HG02642 (cell line): ENCODE measurements around the gene TGFB2.

ENCODE experiments used
- ATAC-seq: cut with Tn5 transposase; IDR thresholded peaks from one replicate; pipeline ENCODE4 v1.9.1; 2021; ENCODE audit warnings: mild to moderate bottlenecking; ENCODE audit not compliant: unreplicated experiment, poor library complexity

TGFB2 gene

DNA sequence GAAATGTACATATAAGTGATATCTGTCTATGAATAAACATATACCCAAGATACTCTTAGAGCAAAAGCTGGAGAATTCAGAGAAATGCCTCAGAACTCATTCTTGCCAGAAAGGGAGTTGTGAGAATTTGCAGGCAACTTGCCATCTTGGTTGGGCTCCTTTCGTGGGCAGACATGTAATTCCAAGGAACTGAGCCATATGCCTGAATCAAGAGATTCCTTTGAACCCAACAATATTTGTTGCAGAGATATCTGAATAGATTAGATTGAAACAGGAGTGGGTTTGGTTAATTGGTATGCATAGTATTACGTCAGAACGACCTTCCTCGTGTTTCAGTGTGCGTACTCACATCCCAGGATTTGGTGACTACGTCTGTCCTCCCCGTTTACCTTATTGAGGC, 67.0 kb downstream of the TGFB2 start:
- ATAC-seq, result no peak

DNA sequence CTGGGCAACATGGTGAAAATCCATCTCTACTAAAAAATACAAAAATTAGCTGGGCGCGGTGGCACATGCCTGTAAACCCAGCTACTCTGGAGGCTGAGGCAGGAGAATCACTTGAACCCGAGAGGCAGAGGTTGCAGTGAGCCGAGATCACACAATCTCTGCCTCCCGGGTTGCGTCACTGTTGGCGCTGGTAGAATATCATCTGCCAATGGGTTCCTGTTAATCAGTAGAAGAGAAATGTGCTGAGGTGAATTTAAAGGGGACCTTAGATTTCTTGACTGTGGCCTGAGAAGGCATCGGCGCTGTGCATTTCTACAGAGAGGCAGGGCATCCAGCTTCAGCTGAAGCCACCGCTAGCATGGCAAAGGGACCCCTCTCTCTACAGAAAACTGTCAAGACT, 68.0 kb downstream of the TGFB2 start:
- no peak for ATAC-seq

DNA sequence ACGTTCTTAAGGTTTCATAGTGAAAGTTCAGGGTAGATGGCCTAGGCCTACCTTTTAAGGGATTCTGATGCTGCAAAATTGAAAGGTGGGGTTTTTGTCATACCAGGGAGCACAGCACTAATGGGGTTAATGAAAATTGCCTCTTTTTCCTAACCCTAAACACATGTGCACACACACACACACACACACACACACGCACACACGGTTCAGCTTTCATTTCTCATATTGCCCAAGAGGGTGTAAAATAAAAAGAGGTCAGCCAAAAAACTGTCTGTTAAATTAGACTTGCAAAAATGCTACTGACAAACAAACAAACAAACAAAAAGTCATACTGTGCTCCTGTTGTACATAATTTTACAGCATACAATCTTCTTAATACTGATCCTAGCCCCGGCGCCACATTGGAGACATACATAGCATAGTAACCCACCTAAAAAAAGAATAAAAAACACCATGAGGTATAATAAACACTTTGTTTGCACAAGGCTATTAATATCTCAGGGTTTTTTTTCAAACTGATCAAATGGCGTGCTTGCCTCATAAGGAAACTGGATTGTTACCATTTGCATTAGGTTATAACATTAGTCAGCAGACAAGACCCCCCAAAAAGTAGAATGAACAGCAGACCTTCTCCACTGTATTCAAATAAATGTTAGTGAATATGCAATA, 69.1 kb downstream of the TGFB2 start:
- ATAC-seq, result no peak

DNA sequence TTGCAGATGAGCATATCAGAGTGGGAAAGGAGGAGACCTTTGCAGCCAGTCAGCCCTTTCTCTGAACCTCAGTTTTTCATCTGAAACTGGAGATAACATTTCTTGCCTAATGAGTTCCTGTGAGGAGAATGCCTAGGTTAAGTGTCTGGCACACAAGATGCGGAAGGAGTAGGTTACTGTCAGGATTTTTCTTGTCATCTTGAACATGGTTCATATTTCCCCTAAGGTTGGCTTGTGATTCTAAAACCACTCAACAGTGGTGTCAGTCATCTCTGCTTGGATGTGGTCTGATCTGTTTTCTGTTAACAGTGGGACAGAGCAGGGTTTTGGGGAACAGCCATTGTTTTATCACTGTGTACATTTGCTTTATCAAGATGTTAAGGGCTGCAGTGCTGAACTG, 70.6 kb downstream of the TGFB2 start:
- ATAC-seq, result no peak

DNA sequence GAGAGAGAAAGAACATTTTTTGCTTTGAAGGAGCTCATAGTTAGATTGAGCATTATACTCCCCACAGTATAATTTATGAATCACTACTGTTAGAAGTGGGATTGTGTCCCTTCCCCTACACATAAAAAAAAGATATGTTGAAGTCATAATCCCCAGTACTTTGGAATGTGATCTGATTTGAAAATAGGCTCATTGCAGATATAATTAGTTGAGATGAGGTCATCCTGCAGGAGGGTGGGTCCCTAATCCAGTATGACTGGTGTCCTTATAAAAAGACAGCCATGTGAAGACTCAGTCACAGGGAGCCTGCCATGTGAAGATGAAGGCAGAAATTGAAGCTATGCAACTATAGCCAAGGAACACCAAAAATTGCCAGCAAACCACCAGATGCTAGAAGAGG, 76.4 kb downstream of the TGFB2 start:
- no peak for ATAC-seq

DNA sequence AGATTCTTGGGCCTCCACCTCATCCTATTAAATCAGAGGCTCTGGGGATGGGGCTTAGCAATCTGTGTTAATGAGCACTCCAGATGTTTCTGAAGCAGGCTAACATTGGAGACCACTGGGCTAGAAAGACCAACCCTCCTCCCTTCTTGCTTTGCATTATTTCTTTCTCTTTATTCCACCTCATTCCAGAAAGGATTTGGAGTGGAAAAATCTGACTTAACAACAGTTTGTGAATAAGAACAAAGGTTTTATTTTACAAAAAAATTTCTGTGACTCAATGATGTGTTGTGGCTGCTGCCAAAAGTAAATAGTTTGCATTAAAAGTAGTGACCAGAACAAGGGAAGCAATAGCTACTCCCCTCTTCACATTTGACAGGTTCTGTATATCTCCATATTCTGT, 79.4 kb downstream of the TGFB2 start:
- no peak for ATAC-seq

DNA sequence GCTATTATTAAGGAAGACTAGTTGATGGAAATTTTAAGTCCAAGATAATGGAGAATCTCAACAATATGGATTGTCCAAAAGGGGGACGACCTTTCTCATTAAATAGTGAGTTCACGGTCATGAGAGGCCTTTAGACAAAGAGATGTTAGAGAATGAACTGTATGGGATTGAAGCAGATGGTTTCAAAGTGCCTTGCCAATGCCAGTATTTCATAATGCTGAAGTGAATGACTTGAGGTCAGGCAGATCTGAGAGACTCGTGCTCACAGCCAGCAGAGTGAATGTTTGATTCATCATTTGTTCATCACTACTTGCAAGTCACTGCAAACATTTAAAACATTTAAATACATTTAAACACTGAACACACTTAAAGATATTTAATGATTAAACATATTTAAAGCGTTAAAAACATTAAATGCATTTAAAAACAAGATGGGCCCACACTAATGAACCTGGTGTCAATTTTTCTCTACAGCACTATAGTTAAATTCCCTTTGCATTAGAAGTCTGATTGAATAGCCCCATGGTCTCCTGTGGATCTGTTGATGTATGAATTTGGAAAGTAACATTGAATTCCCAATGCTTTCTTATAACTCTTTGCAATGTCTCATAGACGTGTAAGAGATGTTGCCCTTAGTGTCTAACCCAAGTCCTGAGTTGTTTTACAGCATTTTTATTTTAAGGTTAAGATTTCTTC, 80.7 kb downstream of the TGFB2 start:
- no peak for ATAC-seq

DNA sequence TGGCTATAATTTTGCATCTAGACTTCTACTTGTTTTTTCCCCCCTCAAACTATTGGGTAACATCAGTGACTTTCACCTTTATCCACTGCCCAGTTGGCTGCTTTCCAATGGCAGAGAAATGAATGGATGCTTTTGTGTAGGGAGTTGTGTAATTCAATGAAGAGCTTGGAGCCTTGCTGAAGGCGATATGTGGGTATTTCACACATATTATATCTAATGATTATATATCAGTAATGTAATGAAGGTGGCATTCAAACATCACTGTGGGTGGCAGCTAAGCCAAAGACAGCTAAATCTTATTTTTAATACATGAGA, 81.2 kb downstream of the TGFB2 start:
- no peak for ATAC-seq

DNA sequence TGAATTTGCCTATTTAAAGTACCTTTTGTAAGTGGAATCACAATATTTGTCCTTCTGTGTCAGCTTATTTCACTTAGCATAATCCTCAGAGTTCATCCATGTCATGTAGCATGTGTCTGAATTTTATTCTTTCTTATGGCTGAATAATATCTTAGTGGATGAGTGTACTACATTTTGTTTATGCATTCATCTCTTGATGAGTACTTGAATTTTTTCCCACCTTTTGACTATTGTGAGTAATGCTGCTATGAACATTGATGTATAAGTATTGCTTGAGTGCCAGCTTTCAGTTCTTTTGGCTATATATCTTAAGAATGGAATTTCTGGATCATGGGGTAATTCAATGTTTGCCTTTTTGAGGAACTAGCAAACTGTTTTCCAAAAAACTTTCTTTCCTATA, 84.2 kb downstream of the TGFB2 start:
- ATAC-seq, result no peak

DNA sequence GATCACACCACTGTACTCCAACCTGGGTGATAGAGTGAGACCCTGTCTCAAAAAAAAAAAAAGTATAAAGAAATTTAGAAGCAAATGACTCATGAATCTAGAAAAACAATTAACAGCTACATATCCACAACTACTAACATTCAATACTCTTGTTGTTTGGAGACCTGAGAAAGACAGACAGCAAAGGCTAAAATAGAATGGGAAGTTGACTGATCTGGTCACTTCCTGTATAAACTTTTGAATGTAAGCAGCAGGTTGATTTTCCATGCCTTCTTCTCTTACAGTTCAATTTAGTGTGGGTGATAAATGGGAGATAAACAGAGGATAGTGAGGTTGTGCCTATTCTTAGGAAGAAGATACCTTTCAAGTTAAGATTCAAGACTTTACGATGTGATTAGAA, 85.2 kb downstream of the TGFB2 start:
- ATAC-seq, result no peak

DNA sequence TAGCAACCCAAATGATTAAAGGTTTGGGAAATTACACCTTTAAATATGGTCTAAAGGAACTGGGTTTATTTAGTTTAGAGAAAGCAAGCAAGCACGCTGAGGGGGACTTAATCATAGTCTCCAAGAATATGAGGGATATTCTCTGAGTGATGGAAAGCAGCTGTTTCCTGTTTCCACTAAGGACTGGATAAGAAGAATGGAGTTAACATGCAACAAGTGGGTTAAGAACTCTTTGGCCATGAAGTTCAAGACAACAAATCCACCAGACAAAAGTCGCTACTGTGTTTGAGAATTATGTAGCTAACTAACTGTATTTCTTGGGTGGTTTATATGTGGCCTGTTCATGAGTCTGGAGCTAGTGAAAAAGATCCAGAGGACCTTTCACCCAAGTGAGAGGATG, 85.7 kb downstream of the TGFB2 start:
- no peak for ATAC-seq

DNA sequence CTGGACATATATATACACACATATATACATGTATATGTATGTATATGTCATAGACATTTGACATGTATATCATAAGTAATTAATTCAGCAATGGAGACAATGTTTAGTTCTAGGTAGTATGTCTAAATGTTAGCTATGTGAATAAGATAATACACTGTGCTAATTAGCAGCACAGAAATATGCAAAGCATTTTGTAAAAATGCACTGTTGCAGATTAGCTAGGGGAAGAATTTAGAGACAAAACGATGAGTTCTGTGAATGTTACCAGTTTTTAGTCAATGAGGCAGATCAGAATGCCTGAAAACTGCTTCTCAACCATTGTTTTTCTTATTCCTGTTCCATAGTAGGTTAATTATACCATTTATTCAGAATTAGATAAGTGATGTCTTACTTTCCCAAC, 86.3 kb downstream of the TGFB2 start:
- no peak for ATAC-seq

DNA sequence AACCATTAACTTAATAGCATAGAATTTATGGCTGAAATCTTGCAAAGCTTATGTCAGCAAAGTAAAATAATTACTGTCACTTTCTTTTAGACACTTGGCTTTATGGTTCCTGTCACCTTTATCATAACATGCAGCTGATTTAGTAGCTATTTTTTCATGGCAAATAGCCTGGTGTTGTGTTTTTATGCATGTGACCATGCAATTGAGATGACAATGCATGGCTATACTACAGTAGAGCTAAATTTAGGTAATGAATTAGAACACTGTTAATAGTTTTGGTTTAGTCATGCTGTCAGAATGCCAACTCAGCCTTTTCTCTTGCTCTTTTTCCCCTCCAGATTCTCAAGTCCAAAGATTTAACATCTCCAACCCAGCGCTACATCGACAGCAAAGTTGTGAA, 88.6 kb downstream of the TGFB2 start:
- ATAC-seq, result no peak

DNA sequence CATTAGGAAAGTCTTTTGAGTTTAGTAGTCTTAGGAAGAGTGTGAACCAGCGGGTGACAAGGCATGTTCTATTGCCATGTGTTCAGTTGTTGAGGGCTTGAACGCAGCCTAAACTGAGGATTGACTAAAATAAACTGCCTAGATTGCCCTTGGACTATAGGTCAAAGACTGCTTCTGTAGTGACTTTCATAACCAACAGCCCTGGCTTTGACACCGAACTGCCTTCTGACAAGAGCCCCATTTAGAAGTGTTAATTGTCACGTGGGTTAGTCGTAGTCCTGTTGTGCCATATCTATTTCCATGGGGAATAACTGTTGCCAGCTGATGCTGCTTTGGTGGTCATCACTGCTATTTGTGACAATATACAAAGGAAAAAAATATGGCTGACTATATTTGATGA, 90.4 kb downstream of the TGFB2 start:
- no peak for ATAC-seq

DNA sequence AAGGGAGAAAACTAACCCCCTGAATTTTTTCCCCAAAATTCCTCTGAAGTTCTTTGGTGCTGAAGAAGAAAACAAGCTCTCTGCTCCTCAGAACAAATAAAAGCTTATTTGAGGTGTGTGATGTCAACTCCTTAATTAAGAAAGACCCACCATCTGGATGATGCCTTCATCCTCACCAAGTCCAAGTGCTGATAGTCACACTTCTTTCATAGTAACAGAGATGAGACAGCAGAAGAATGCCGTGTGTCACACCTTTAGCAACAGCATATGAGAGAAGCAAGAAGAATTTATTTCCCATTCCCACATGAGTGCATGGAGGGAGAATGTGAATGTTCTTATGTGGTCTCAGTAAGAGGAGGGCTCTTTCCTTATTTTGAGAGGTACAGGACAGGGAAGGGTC, 91.2 kb downstream of the TGFB2 start:
- ATAC-seq, result no peak

DNA sequence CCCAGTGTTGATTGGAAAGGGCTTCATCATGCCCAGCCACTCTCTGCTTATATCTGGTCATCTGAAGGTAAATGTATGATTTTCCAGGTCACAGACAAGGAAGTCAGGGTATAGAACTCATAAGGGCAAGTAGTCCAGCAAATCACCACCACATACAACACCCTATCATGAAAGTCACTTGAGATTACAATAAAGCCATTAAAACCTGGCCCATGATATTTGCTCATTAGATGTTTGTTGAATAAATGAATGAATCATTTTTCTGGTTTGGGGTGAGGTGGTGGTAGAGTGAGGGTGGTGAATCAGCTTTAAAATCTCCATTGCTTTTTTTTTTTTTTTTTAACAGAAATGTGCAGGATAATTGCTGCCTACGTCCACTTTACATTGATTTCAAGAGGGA, 91.9 kb downstream of the TGFB2 start:
- ATAC-seq, result no peak

DNA sequence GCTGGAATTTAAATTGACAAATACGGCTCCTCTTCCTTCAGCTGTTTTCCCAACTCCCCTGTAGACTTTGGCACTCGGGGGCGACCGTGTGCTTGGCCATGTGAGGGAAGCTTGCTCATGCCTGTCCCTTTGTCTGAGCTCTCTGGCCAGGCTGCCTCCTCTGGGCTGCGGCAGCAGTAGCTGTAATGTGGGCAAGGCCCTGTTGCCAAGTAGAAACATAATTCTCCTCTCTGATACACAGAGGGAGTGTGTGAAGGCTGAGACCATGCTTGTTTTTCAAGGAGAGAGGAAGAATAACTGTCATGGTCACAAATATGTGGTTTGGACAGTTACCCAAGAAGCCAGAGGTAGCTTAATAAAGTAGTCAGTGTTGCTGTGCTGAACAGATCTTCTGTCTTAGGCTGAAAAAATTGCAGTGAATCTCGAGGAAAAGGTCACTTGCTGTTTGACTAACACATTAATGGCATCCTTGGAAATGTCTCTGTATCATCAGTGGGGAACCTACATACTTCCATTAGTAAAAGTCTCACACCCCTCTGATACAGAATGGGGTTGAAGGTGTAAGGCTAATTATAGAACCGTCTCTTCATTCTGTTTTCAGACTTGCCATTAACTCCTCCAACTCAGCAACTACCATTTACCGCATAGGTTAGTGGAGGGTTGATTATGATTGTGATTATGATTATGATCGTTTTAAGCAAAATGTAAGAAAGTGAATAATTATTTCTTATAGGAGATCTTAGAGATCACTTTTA, 94.6 kb downstream of the TGFB2 start:
- ATAC-seq, result no peak

DNA sequence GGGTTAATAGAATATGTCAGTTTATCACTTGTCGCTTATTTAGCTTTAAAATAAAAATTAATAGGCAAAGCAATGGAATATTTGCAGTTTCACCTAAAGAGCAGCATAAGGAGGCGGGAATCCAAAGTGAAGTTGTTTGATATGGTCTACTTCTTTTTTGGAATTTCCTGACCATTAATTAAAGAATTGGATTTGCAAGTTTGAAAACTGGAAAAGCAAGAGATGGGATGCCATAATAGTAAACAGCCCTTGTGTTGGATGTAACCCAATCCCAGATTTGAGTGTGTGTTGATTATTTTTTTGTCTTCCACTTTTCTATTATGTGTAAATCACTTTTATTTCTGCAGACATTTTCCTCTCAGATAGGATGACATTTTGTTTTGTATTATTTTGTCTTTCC, 98.1 kb downstream of the TGFB2 start:
- no peak for ATAC-seq

DNA sequence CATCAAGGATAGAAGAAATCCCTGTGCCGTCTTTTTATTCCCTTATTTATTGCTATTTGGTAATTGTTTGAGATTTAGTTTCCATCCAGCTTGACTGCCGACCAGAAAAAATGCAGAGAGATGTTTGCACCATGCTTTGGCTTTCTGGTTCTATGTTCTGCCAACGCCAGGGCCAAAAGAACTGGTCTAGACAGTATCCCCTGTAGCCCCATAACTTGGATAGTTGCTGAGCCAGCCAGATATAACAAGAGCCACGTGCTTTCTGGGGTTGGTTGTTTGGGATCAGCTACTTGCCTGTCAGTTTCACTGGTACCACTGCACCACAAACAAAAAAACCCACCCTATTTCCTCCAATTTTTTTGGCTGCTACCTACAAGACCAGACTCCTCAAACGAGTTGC, 99.0 kb downstream of the TGFB2 start:
- no peak for ATAC-seq

DNA sequence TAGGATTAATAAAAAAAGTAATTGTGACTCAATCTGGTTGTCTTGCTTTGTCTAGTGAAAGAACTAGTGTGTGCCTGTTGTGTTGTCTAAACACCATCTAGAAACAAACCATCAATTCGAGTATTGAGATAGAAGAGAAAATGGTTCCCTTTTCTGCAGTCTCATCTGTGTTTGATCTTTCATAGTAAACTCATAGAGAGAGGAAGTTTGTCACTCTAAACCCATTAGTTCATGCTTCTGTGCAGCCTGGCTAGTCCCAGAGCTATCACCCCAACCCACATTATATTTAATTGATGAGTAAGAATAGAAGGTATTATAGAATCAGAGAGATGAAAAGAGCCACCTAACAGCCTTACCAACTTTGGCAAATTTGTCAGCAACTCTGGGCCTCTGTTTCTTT, 99.5 kb downstream of the TGFB2 start:
- ATAC-seq, result no peak

DNA sequence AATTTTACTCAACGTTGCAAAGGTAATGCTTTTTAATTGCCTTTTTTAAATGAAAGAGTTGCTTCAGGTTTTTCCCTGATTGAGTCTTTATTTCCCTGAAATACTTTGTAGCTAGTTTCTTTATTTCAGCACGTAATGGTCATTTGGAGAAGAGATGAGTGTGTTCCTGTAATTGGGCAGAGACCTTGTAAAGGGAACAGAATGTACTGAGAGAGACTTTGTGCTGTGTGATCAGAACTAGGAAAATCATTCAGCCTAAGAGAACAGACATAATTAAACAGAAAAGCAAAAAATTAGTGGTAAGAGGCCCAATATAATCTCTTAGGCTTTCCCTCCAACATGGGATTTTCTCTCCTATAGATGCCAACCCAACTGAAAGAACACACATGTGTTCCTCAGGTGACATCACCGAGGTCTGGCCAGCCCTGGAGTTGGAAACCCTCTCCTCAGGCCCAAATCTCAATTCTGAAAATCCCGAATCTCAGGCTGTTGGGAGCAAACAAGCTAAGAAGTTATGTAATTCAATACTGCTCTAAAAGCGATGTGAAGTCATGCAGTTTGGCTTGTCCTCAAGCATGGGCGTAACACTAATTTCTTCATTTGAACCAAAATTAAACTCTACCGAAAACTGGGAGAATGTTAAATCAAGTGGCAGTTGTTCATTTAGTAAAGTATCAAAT, 102.0 kb downstream of the TGFB2 start:
- no peak for ATAC-seq
